Ovary (tissue), 9 donors: ENCODE results near the gene MYL5. TPM values are rescaled to one million over a fixed set of nuclear protein-coding genes. Genes with fewer than 3 reads are reported as not detected.

Experiments
- DNase-seq, 5 donors: peaks; one replicate each; pipeline ENCODE4 v3.0.0-alpha.2; 2019 to 2020
- H3K27ac ChIP-seq, 2 donors: fragments of 200-600 bp; one replicate each; pipeline versions ENCODE4 v1.5.1 to v1.8.0; 2019 to 2022
- H3K27me3 ChIP-seq: fragments of 200-600 bp; one replicate; pipeline ENCODE4 v1.8.0; 2022
- H3K36me3 ChIP-seq: fragments of 200-600 bp; sonication (generic); one replicate; pipeline ENCODE4 v1.5.1; 2019
- H3K4me1 ChIP-seq: one replicate; pipeline ENCODE4 v1.8.1; 2013; ENCODE audit warnings: mild to moderate bottlenecking, moderate library complexity; ENCODE audit not compliant: insufficient read depth
- H3K4me3 ChIP-seq: fragments of 200-600 bp; sonication (generic); one replicate; pipeline ENCODE4 v1.5.1; 2017
- H3K9me3 ChIP-seq, 2 donors: fragments of 200-600 bp in 1 of 2; sonication (generic) in 1 of 2; one replicate each; pipeline versions ENCODE4 v1.5.1 to v1.8.1; 2013 to 2019; ENCODE audit warnings: mild to moderate bottlenecking in 1 of 2, moderate library complexity in 1 of 2
- EP300 ChIP-seq: sonication (generic); formaldehyde crosslinking; IDR thresholded peaks from one replicate; pipeline ENCODE4 v1.6.1; 2017; ENCODE audit warnings: antibody characterized with exemption
- POLR2A ChIP-seq: fragments of 450-650 bp; IDR thresholded peaks from one replicate; pipeline ENCODE4 v1.6.1; 2017; ENCODE audit warnings: antibody characterized with exemption, mild to moderate bottlenecking, moderate library complexity
- WGBS, 3 donors: extraction: QIAGEN DNeasy Blood & Tissue Kit in 1 of 3; methylation state at CpG; one replicate each; pipeline versions ENCODE4 v1.1.5 to v1.1.7; 2013 to 2017; 5-methylcytosine and 5-hydroxymethylcytosine counted together
- intact Hi-C, 4 donors: fragments of 100-400 bp; cut with DNase I; formaldehyde crosslinking; loops; one replicate each; pipeline versions ENCODE4 v1.11.0 to v1.15.1; 2022 to 2023
- polyA plus RNA-seq, 2 donors: library from polyadenylated mRNA; stranded (reverse); fragments of 200-250 nt in 1 of 2; fragments of 350-450 nt in 1 of 2; fragmentation: Illumina TruSeq in 1 of 2; extraction: RNeasy Lipid Tissue Mini Kit (QIAGEN cat#74804) in 1 of 2; gene quantifications; one replicate each; pipeline ENCODE4 v1.2.3, GENCODE V29; 2013 to 2014
- total RNA-seq, 7 donors: library from RNA; depleted of rRNA in 2 of 7; stranded (reverse); fragments of >200 nt in 2 of 7; fragmentation: NEBNext Ultra II Directional in 3 of 7; extraction: Animal tissue kit (Norgen Biotek cat#: 25700) in 3 of 7; gene quantifications; one replicate each; pipeline versions ENCODE4 v1.1.0 to v1.2.4, GENCODE V29; 2016 to 2023
- TF ChIP-seq, protein P1 (sequence below), 3 donors: fragments of 450-650 bp in 2 of 3; fragments of 200-600 bp in 1 of 3; IDR thresholded peaks; one replicate each; pipeline versions ENCODE4 v1.5.1 to v1.8.0; 2016 to 2022; ENCODE audit warnings: antibody characterized with exemption in 3 of 3, mild to moderate bottlenecking in 1 of 3
- donor health status: DM: no; HTN: no; CAD: no; lungs with moderate emphysema.
- donor health status: DM: no; HTN: no; CAD: no.
- donor health status: Bipolar disorder and iron deficiency.
- donor health status: DM: yes; HTN: yes; CAD: no.
- donor health status: DM: no; HTN: no; CAD: no.
- donor health status: DM: yes; HTN: yes; CAD: no.

MYL5 gene
- total and polyA plus RNA-seq, 9 donors: 4.0 to 18.3 (median 9.3) TPM

GRCh38 chr4:659851-660250, 14.5 kb upstream of the MYL5 start:
- WGBS, 3 donors: 85 to 92% (median 89%) methylated on average over 8 of the region's 8 CpGs
- Histone ChIP-seq H3K36me3 (no peaks in the 10 kb centered on the region), H3K4me3 (no peak overlapping the region), H3K4me1 (peaks cover 7% of the 10 kb centered on the region), H3K9me3 (no peaks in the 10 kb centered on the region), H3K27me3 (no peaks in the 10 kb centered on the region), H3K27ac (no peak overlapping the region)
- DNase-seq: peak in 1 of 5 donors; percentile 5
- TF ChIP-seq EP300 (no peak), POLR2A (no peak)
- TF ChIP-seq, protein P1, sequence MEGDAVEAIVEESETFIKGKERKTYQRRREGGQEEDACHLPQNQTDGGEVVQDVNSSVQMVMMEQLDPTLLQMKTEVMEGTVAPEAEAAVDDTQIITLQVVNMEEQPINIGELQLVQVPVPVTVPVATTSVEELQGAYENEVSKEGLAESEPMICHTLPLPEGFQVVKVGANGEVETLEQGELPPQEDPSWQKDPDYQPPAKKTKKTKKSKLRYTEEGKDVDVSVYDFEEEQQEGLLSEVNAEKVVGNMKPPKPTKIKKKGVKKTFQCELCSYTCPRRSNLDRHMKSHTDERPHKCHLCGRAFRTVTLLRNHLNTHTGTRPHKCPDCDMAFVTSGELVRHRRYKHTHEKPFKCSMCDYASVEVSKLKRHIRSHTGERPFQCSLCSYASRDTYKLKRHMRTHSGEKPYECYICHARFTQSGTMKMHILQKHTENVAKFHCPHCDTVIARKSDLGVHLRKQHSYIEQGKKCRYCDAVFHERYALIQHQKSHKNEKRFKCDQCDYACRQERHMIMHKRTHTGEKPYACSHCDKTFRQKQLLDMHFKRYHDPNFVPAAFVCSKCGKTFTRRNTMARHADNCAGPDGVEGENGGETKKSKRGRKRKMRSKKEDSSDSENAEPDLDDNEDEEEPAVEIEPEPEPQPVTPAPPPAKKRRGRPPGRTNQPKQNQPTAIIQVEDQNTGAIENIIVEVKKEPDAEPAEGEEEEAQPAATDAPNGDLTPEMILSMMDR (IDR thresholded peaks at IDR 0.05): no peak
- intact Hi-C loops: no loop called here

GRCh38 chr4:660401-660800, 13.9 kb upstream of the MYL5 start:
- Histone ChIP-seq H3K36me3 (no peaks in the 10 kb centered on the region), H3K4me1 (peaks cover 7% of the 10 kb centered on the region), H3K4me3 (no peak overlapping the region), H3K9me3 (no peaks in the 10 kb centered on the region), H3K27ac (no peak overlapping the region), H3K27me3 (no peaks in the 10 kb centered on the region)
- peak in 2 of 5 donors; percentile 16 to 25 for DNase-seq
- 88 to 94% (median 90%) methylated on average over 10 of the region's 10 CpGs for WGBS, 3 donors
- intact Hi-C loops: no loop called here
- TF ChIP-seq, protein P1 (IDR thresholded peaks at IDR 0.05): no peak
- TF ChIP-seq POLR2A: no peak
- TF ChIP-seq EP300: no peak

DNA sequence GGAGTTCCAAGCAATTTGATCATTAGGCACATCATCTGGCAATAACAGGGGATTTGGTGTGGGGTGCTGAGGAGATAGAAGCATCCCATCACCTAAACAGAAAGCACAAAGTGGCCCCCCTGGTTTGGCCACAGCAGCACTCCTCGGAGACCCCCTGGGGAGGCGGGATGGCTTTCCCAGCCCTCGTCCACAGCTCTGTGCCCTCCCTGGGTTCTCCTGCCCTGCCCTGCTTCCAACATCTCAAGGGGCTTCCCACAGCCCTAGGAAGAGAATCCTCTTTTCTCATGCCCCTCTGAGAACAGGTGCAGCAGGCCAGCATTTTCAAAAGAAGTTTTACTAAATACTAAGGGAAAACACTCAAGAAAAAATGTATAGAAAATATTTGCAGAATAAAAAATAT, 13.1 kb upstream of the MYL5 start:
- no peaks in the 10 kb centered on the region for H3K36me3 ChIP-seq
- WGBS, 3 donors: 87 to 95% (median 89%) methylated on average over 3 of the region's 3 CpGs
- intact Hi-C loops: no loop called here

GRCh38 chr4:661881-662761, 12.2 kb upstream of the MYL5 start:
- TF ChIP-seq, protein P1 (IDR thresholded peaks at IDR 0.05): no peak
- no peak for TF ChIP-seq EP300
- TF ChIP-seq POLR2A: no peak
- WGBS, 3 donors: 96% methylated on average over 42 of the region's 42 CpGs
- no peaks in the 10 kb centered on the region for H3K36me3 ChIP-seq

More for the DNA sequence above, 13.1 kb upstream of the MYL5 start:
- no peaks in the 10 kb centered on the region for H3K27me3 ChIP-seq
- DNase-seq: peak in 2 of 5 donors; percentile 1
- no peak for TF ChIP-seq POLR2A
- TF ChIP-seq, protein P1 (IDR thresholded peaks at IDR 0.05): no peak
- TF ChIP-seq EP300: no peak
- peaks cover 7% of the 10 kb centered on the region for H3K4me1 ChIP-seq
- H3K27ac ChIP-seq: no peak overlapping the region
- no peaks in the 10 kb centered on the region for H3K9me3 ChIP-seq
- H3K4me3 ChIP-seq: no peak overlapping the region

More at GRCh38 chr4:661881-662761, 12.2 kb upstream of the MYL5 start:
- no peak overlapping the region for H3K4me3 ChIP-seq
- H3K9me3 ChIP-seq: no peaks in the 10 kb centered on the region
- no peak overlapping the region for H3K27ac ChIP-seq
- H3K27me3 ChIP-seq: no peaks in the 10 kb centered on the region
- H3K4me1 ChIP-seq: peaks cover 7% of the 10 kb centered on the region
- intact Hi-C loops: no loop called here
- DNase-seq: peak in 3 of 5 donors; percentile 17 to 26 (median 17)
